ENCODE data around the gene AMER3.

DNA sequence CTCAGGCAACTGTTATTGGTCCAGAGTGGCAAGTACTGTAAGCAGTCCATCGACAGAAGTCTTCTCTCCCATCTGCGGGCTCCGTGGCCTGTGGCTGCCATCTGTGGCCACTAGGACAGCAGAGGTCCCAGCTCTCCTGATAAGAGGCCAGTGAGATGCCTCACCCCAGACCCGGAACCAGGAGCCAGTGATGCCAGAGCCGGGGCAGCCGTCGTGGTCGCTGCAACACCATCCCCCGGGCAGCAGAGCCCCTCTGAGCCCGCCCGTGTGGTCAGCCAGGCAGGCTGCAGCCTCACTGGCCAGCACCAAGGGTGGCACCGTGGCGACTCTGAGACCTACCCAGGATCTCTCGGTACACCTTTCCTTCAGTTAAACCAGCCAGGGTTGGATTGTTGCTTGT, 17.7 kb upstream of the AMER3 start:
- TF ChIP-seq, protein P1, sequence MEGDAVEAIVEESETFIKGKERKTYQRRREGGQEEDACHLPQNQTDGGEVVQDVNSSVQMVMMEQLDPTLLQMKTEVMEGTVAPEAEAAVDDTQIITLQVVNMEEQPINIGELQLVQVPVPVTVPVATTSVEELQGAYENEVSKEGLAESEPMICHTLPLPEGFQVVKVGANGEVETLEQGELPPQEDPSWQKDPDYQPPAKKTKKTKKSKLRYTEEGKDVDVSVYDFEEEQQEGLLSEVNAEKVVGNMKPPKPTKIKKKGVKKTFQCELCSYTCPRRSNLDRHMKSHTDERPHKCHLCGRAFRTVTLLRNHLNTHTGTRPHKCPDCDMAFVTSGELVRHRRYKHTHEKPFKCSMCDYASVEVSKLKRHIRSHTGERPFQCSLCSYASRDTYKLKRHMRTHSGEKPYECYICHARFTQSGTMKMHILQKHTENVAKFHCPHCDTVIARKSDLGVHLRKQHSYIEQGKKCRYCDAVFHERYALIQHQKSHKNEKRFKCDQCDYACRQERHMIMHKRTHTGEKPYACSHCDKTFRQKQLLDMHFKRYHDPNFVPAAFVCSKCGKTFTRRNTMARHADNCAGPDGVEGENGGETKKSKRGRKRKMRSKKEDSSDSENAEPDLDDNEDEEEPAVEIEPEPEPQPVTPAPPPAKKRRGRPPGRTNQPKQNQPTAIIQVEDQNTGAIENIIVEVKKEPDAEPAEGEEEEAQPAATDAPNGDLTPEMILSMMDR (IDR thresholded peaks at IDR 0.05), result no peak
- TF ChIP-seq POLR2A (IDR thresholded peaks at IDR 0.05), result no peak
